HG03045 (cell line): Measurements from ENCODE around the gene NSDHL.

Experiments
- ATAC-seq: cut with Tn5 transposase; IDR thresholded peaks from one replicate; pipeline ENCODE4 v1.9.1; 2021; ENCODE audit warnings: mild to moderate bottlenecking, moderate library complexity; ENCODE audit not compliant: unreplicated experiment

Gene NSDHL

DNA sequence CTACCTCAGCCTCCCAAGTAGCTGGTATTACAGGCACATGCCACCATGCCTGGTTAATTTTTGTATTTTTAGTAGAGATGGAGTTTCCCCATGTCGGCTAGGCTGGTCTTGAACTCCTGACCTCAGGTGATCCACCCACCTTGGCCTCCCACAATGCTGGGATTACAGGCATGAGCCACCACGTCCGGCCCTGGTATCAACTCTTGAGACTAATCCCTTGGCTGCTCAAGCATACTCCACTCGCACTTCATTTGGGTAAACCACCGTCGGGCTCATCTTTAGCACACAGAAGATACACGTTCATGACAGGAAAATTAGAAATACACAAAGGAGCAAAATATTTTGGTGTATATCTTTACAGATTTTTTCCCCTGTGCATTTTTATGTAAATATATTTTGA is 79.2 kb downstream of the NSDHL start:
- ATAC-seq, result peak; percentile 73

DNA sequence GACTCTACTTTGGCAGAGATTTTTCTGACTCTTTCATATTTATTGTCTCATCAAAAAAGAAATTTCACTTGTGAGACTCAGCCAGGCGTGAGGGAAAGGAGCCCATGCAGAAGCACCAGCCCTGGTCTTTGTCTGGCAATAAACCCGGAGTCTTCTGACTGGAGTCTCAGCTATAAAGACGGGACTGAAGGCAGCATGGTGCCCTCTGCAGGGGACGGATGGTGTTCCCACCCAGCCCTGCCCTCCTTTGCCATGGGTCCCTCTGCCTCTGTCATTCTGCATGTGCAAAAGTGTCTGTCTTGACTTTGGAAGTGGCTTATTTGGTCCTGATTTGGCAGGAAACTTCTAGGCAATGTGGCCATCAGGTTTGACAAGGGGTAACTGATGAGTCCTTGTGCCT is 81.2 kb downstream of the NSDHL start:
- ATAC-seq, result no peak

DNA sequence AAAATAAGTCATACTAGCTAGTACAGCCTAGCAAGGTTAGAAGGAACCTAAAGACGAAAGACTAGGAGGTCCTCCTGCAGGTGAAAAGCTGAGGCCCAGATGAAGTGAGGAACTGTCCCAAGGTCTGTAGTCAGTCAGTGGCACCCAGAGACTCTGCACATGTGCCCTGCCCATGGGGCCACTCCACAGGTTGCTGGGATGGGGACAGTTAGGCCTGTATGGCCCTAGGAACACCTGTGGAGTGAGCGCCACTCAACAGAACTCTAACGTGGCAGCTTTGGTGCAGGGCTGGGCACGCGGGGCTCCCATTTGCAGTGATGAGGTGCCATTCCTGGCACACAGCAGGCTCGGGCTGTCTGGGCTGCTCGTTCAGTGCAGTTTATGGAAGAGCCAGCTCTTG is 81.8 kb downstream of the NSDHL start:
- ATAC-seq, result no peak

DNA sequence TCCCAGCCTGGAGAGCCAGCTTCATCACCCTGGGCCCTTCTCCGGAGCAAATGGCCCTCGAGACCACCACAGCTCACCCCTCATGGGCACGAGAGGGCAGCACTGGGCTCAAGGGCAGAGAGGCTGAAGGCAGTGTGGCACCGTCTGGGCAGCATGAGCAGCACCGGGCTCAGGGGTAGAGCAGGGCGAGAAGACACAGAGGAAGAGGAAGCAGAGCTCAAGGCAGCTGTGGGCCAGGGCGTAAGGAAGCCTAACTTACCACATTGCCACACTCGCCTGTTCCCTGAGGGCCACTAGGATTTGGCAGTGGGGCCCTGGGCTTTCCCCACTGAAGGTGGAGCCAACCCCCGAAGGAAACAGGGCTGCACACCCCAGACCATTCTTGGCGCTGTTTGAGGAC is 82.5 kb downstream of the NSDHL start:
- no peak for ATAC-seq

DNA sequence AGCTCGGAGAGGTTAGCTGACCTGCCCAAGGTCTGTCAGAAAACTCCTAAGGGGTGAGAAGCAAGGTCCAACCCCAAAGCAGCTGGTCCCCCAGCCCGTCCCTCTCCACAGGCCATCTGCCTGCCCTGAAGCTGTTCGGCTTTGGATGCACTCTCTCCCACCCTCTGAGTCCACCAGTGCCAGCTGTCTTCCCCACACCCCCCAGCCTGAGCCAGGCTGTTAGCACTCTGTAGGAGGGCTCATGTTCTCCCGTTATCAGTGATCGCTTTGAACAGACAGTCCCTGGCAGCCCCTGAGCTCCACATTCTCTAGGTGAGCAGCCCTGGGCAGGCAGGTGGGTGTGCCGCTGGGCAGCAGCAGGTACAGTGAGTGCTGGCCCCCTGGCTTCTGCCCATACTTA is 83.0 kb downstream of the NSDHL start:
- ATAC-seq, result no peak

DNA sequence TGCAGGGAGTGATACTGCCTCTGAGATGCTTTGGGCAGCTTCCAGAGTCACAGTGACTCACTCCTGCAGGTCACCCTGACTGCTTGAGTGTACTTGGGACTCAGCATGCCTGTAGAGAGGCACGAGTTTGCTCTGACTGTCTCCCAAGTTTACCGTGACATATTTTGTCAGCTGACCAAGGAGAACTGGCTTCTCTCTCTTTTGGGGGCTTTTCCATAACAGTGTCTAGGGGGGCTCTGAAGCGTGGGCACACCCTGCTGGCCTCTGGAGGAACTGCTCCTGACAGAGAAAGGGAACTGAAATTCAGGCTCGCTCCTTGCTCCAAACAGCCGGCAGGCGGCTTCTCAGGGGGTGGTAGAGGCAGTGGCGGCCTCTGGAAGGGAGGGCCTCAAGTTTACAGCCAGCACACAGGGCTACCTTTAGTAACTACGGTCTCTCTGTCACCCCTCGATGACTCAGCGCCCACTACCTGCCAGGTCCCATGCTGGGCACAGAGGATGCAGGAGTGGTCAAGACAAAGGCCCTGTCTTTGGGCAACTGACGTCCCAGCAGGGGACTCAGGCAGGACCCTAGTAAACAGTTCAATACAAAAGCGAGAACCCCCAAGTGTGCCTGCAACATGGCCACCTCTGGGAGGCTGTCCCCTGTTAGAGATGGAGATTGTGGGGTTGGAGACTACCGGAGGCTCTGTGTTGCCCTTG is 84.8 kb downstream of the NSDHL start:
- ATAC-seq, result no peak

DNA sequence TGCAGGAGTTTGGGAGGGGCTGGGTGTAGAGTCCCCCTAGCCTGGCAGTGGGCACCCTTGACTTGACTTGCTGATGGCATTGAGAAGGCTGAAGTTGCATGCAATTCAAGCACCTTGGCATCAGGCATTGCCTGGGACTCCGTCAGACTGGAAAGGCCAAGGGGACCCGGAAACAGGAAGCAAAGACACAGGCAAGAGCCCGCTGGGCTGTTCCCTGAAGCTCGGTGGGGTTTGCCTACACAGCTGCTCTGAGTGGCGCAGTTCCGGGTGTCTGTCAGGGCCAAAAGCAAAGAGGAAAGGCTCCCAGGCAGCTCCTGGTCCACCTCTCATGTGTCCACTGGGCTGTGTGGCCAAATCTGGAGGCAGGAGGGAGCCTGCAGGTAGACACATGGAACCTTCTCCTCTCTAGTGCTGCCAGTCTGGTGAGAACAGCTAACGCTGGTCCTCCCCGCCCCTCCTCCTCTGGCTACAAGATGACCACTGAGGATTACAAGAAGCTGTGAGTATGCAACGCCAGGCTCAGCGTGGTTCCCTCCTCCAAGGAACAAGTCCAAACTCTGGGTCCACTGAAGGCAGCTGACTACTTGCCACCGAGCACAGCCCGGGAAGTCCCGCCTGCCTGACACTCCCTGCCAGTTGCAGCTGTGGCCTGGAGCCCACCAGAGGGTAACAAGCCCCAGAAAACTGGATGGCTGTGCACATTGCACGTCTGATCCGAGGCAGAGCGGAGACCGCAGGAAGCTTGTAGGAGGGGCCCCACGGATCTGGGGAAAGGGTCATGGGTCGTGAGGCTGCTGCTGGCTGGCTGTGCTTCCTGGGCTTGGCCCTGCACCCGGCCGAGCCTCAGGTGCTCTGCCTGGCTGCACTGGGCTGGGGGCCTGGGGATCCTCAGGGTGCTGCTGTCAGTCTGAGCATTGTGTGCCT is 87.1 kb downstream of the NSDHL start:
- no peak for ATAC-seq

DNA sequence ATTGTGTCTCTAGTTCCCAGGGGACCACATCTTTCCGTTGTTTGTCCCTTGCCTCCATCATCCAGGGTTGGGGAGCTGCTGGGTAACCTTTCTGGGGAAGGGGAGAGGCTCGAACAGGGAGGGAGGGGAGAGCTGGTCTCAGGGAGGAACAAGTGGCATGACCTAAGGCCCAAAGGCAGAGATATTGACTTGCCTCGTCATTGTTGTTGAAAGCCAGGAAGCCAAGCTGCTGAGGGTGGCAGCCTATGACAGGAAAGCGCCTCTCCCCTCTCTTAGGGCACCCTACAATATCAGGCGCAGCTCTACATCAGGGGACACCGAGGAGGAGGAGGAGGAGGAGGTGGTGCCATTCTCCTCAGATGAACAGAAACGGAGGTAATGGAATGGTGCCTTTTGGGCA is 87.8 kb downstream of the NSDHL start:
- no peak for ATAC-seq
